ENCODE data around the gene MIEN1.
A peak's percentile ranks its signal among the peaks of the same experiment; 100 is the strongest.
"Not testable (repeated sequence)": the region's sequence is repeated elsewhere in the genome, so short reads cannot be mapped to it uniquely, and the experiment has no call there.

The MIEN1 gene

GRCh38 chr17:39715375-39716072 lies 14.8 kb downstream of the MIEN1 start:
- DNase-seq = no peak

GRCh38 chr17:39714234-39714633 lies 16.1 kb downstream of the MIEN1 start:
- no peak for DNase-seq

GRCh38 chr17:39711851-39712250 lies 18.5 kb downstream of the MIEN1 start:
- no peak for DNase-seq

GRCh38 chr17:39711071-39711470 lies 19.3 kb downstream of the MIEN1 start:
- DNase-seq = not testable (repeated sequence)

GRCh38 chr17:39709998-39710964 lies 20.1 kb downstream of the MIEN1 start:
- no peak for DNase-seq

- DNase-seq = no peak
Observed at GRCh38 chr17:39709319-39709997, 20.9 kb downstream of the MIEN1 start.

- DNase-seq = no peak
Observed at GRCh38 chr17:39706921-39707337, 23.4 kb downstream of the MIEN1 start.

GRCh38 chr17:39706383-39706782 lies 23.9 kb downstream of the MIEN1 start:
- DNase-seq = no peak

- no peak for DNase-seq
Observed at GRCh38 chr17:39705786-39706348, 24.5 kb downstream of the MIEN1 start.

- no peak for DNase-seq
Observed at GRCh38 chr17:39704821-39705551, 25.3 kb downstream of the MIEN1 start.

- no peak for DNase-seq
Observed at GRCh38 chr17:39703913-39704312, 26.4 kb downstream of the MIEN1 start.

GRCh38 chr17:39702901-39703893 lies 27.1 kb downstream of the MIEN1 start:
- peak; percentile 66 for DNase-seq

GRCh38 chr17:39701784-39702422 lies 28.4 kb downstream of the MIEN1 start:
- DNase-seq = no peak

GRCh38 chr17:39701012-39701783 lies 29.1 kb downstream of the MIEN1 start:
- DNase-seq = no peak

GRCh38 chr17:39700148-39700987 lies 30.0 kb downstream of the MIEN1 start:
- no peak for DNase-seq

- no peak for DNase-seq
Observed at GRCh38 chr17:39699818-39700147, 30.5 kb downstream of the MIEN1 start, which contains the start of gene ERBB2. Gene ERBB2 (plus strand): TSS chr17:39700064. CDS start chr17:39700239, 175 bp downstream.

GRCh38 chr17:39699157-39699817 lies 31.0 kb downstream of the MIEN1 start:
- DNase-seq = not testable (repeated sequence)

GRCh38 chr17:39697961-39698360 lies 32.4 kb downstream of the MIEN1 start:
- no peak for DNase-seq
